HCT116 (cell line): Measurements from ENCODE around the gene SMG6. TPM values are rescaled to one million over a fixed set of nuclear protein-coding genes. Genes with fewer than 3 reads are reported as not detected.

Source experiments
- ATAC-seq: fragments of 200-7000 bp; cut with Tn5 transposase; 2 replicates; pipeline ENCODE4 v1.9.1; 2020; ENCODE audit warnings: mild to moderate bottlenecking, moderate library complexity
- BruUV-seq: library from RNA; stranded (reverse); fragments of 400-500 nt; replicated peaks from 2 replicates; lab custom pipeline; 2021; lab: Mats Ljungman, UMichigan
- CTCF ChIA-PET: fragments of 300-600 bp; sonication (Branson Sonifier 250); formaldehyde crosslinking; loops from one replicate; lab custom pipeline; 2021; ENCODE audit warnings: antibody characterized with exemption; lab: Charles Lee
- POLR2A ChIA-PET: fragments of 300-600, 350-600 bp; sonication (Branson Sonifier 250); formaldehyde crosslinking; loops from one replicate; lab custom pipeline; 2021; ENCODE audit warnings: antibody characterized with exemption; lab: Charles Lee
- RAD21 ChIA-PET, 2 experiments: fragments of 300-600 bp; sonication (Branson Sonifier 250); formaldehyde crosslinking; loops; one replicate each; lab custom pipeline; 2023; ENCODE audit warnings: low total read pairs in 2 of 2; ENCODE audit not compliant: uncharacterized antibody in 2 of 2, unreplicated experiment in 2 of 2, low non-redundant PET in 1 of 2; lab: Charles Lee
- DNase-seq: peaks from one replicate; pipeline ENCODE4 v3.0.0-alpha.2; 2010; ENCODE audit warnings: low read depth, low spot score
- H2AFZ ChIP-seq: fragments of 200-600 bp; shearing (Covaris generic), sonication (generic); 2 replicates; pipeline ENCODE4 v1.6.1; 2017; ENCODE audit warnings: low read depth, mixed run types, mixed read lengths, antibody characterized with exemption, low read length; ENCODE audit not compliant: poor library complexity, severe bottlenecking
- H3K27ac ChIP-seq: 2 replicates; pipeline ENCODE4 v1.5.1; 2012; ENCODE audit warnings: low read depth, low read length
- H3K27me3 ChIP-seq: fragments of 200-600 bp; sonication (generic); 2 replicates; pipeline ENCODE4 v1.6.1; 2016; ENCODE audit warnings: mixed run types, low read length, mixed read lengths; ENCODE audit not compliant: insufficient read depth
- H3K36me3 ChIP-seq, 2 experiments: fragments of 200-500 bp in 1 of 2; fragments of 200-600 bp in 1 of 2; sonication (Bioruptor generic) in 1 of 2; sonication (generic) in 1 of 2; 2 replicates each; pipeline versions ENCODE4 v1.5.1 to v1.6.1; 2014 to 2016; ENCODE audit warnings: low read length in 2 of 2, inconsistent platforms in 1 of 2, mixed read lengths in 1 of 2, mixed run types in 1 of 2; ENCODE audit not compliant: insufficient read depth in 2 of 2, control insufficient read depth in 1 of 2
- H3K4me1 ChIP-seq, 2 experiments: fragments of 200-600 bp in 1 of 2; sonication (generic) in 1 of 2; 2 replicates each; pipeline versions ENCODE4 v1.5.1 to v1.6.1; 2012 to 2017; ENCODE audit warnings: low read length in 2 of 2, inconsistent platforms in 1 of 2, mild to moderate bottlenecking in 1 of 2, mixed read lengths in 1 of 2, mixed run types in 1 of 2, moderate library complexity in 1 of 2; ENCODE audit not compliant: insufficient read depth in 2 of 2, control insufficient read depth in 1 of 2
- H3K4me2 ChIP-seq: fragments of 200-600 bp; sonication (generic); 2 replicates; pipeline ENCODE4 v1.6.1; 2017; ENCODE audit warnings: mixed run types, low read length, mixed read lengths
- H3K4me3 ChIP-seq, 2 experiments: fragments of 200-600 bp in 1 of 2; sonication (generic) in 1 of 2; replicated peaks in 1 of 2; 2 replicates each; pipeline ENCODE4 v1.5.1; 2011 to 2016; ENCODE audit warnings: low read length in 2 of 2, control low read depth in 1 of 2, low read depth in 1 of 2, mild to moderate bottlenecking in 1 of 2, mixed read lengths in 1 of 2, mixed run types in 1 of 2
- H3K79me2 ChIP-seq: fragments of 200-600 bp; sonication (generic); 2 replicates; pipeline ENCODE4 v1.6.1; 2017; ENCODE audit warnings: mild to moderate bottlenecking, mixed run types, low read length, moderate library complexity, mixed read lengths; ENCODE audit not compliant: insufficient read depth
- H3K9ac ChIP-seq: fragments of 200-600 bp; sonication (generic); 2 replicates; pipeline ENCODE4 v1.6.1; 2016; ENCODE audit warnings: low read length, mixed read lengths
- H3K9me2 ChIP-seq: fragments of 200-600 bp; sonication (generic), shearing (Covaris generic); 2 replicates; pipeline ENCODE4 v1.6.1; 2017; ENCODE audit warnings: mixed run types, mild to moderate bottlenecking, moderate library complexity; ENCODE audit not compliant: insufficient read depth
- H3K9me3 ChIP-seq, 2 experiments: fragments of 200-500 bp in 1 of 2; fragments of 200-600 bp in 1 of 2; sonication (Bioruptor generic) in 1 of 2; sonication (generic) in 1 of 2; 2 replicates each; pipeline ENCODE4 v1.6.1; 2014 to 2017; ENCODE audit warnings: low read length in 2 of 2, mixed read lengths in 2 of 2, inconsistent platforms in 1 of 2, low read depth in 1 of 2, mild to moderate bottlenecking in 1 of 2, mixed run types in 1 of 2, moderate library complexity in 1 of 2; ENCODE audit not compliant: control insufficient read depth in 1 of 2, insufficient read depth in 1 of 2
- H4K20me1 ChIP-seq: fragments of 200-600 bp; sonication (generic), shearing (Covaris generic); 2 replicates; pipeline ENCODE4 v1.6.1; 2017; ENCODE audit warnings: mixed run types, mild to moderate bottlenecking, moderate library complexity; ENCODE audit not compliant: insufficient read depth
- CEBPB ChIP-seq: IDR thresholded peaks from 2 replicates; pipeline ENCODE4 v1.6.1; 2012; ENCODE audit warnings: low read depth
- ELF1 ChIP-seq: IDR thresholded peaks from 2 replicates; pipeline ENCODE4 v1.6.1; 2012; ENCODE audit warnings: low read depth, borderline replicate concordance
- JUND ChIP-seq: IDR thresholded peaks from 2 replicates; pipeline ENCODE4 v1.6.1; 2012
- POLR2A ChIP-seq: IDR thresholded peaks from 2 replicates; pipeline ENCODE4 v1.7.0; 2011; ENCODE audit warnings: borderline replicate concordance; ENCODE audit not compliant: insufficient read depth, insufficient read length; ENCODE audit errors: extremely low read depth
- SIN3A ChIP-seq: IDR thresholded peaks from 2 replicates; pipeline ENCODE4 v1.6.1; 2012; ENCODE audit warnings: low read depth
- SP1 ChIP-seq: IDR thresholded peaks from 2 replicates; pipeline ENCODE4 v1.6.1; 2012; ENCODE audit warnings: low read depth
- TCF7L2 ChIP-seq: IDR thresholded peaks from 2 replicates; pipeline ENCODE4 v1.7.0; 2011; ENCODE audit warnings: borderline replicate concordance, inconsistent platforms; ENCODE audit not compliant: insufficient read depth, insufficient read length; ENCODE audit errors: extremely low read depth
- ZFX ChIP-seq: fragments of 450-650 bp; IDR thresholded peaks from 2 replicates; pipeline ENCODE4 v1.6.1; 2017
- ZNF274 ChIP-seq: fragments of 200-500 bp; sonication (Bioruptor generic); IDR thresholded peaks from 2 replicates; pipeline ENCODE4 v1.6.1; 2014; ENCODE audit warnings: mild to moderate bottlenecking, low read depth, low read length, inconsistent platforms
- intact Hi-C: fragments of 100-400 bp; cut with micrococcal nuclease; formaldehyde crosslinking; loops from 2 replicates; pipeline ENCODE4 v1.10.0; 2022
- total RNA-seq: library from RNA; stranded (reverse); gene quantifications from one replicate; pipeline ENCODE4 v1.2.1, GENCODE V29; 2021; ENCODE audit not compliant: unreplicated experiment
- TF ChIP-seq, protein P1 (sequence below): IDR thresholded peaks from 2 replicates; pipeline ENCODE4 v1.6.1; 2012
- TF ChIP-seq, protein P2 (sequence below): IDR thresholded peaks from 2 replicates; pipeline ENCODE4 v1.6.1; 2012

The SMG6 gene
- total RNA-seq, 1 experiment from 2014 or later, result 23.1 TPM

DNA sequence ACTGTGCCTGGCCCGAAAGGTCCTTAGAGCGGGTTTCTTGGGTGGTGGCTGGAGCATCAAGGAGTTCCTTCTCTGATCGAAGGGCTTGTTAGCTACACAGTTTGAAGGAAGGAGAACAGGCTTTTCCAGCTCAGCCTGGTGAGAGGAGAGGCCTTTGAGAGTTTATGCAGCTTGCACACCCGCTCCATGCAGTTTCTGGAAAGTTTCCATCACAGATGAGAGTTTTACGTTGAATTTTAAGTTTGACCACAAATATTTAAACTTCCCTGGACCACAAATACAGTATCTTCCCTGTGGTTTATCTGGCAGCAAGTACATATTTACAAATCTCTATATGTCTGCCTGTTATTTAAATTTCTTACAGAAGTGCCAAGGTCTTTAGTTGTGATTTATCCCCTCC is 191.9 kb downstream of the SMG6 start (continued):
- TF ChIP-seq ZFX (no peak), TCF7L2 (no peak), JUND (no peak), ELF1 (no peak)
- TF ChIP-seq, protein P1, sequence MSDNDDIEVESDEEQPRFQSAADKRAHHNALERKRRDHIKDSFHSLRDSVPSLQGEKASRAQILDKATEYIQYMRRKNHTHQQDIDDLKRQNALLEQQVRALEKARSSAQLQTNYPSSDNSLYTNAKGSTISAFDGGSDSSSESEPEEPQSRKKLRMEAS, result no peak
- TF ChIP-seq, all 23 proteins: peak for 0

DNA sequence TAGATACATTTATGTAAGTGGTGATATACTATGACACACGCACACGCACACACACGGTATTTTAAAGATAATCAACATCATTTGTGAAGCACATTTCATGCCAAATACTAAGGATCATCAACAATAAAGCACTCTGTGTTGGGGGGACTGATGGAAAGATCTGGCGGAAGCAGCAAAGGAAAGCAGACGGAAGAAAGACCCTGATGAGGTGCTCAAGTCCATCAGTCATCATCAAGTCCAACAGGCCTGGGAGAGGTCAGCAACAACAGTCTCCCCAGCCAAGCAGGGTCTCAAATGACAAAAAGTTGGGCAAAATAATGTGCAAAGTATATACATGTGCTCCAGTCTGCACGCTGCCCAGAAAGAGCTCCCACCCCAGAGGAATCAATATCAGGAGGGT is 193.1 kb downstream of the SMG6 start:
- no peak for TF ChIP-seq SP1
- no peak for TF ChIP-seq SIN3A
- TF ChIP-seq, all 23 proteins: peak for 0
- no peaks in the 10 kb centered on the region for H3K9me3 ChIP-seq
- ATAC-seq (no peak), DNase-seq (no peak)
- intact Hi-C loops, result no loop called here
- H3K27ac ChIP-seq, result no peak overlapping the region
- H2AFZ ChIP-seq, result no peak overlapping the region
- H3K4me1 ChIP-seq, result no peaks in the 10 kb centered on the region; a peak in 1 of 4 replicates
- H4K20me1 ChIP-seq, result no peaks in the 10 kb centered on the region
- ChIA-PET CTCF (no interaction called here), POLR2A (no interaction called here), RAD21 (no interaction called here)
- BruUV-seq, result no TSS peak
- no peaks in the 10 kb centered on the region for H3K27me3 ChIP-seq
- H3K36me3 ChIP-seq, result no peaks in the 10 kb centered on the region
- no peak overlapping the region for H3K4me3 ChIP-seq
- no peaks in the 10 kb centered on the region for H3K79me2 ChIP-seq
- H3K4me2 ChIP-seq, result no peak overlapping the region
- H3K9me2 ChIP-seq, result no peaks in the 10 kb centered on the region
- no peak overlapping the region for H3K9ac ChIP-seq

DNA sequence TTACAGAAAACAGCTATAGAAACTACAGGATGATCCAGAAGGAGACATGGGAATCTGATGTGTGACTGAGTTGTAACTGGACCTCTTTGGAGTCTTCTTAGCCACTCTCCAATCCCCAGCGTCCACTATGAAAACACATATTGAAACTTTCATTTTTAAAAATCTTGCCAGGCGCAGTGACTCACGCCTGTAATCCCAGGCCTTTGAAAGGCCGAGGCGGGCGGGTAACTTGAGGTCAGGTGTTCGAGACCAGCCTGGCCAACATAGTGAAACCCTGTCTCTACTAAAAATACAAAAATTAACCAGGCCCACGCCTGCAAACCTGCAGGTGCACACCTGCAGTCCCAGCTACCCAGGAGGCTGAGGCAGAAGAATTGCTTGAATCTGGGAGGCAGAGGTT is 195.4 kb downstream of the SMG6 start:
- POLR2A ChIA-PET, result no interaction called here
- ATAC-seq, result no peak
- H3K27me3 ChIP-seq, result no peaks in the 10 kb centered on the region
- H3K36me3 ChIP-seq, result no peaks in the 10 kb centered on the region
- H3K9me3 ChIP-seq, result no peaks in the 10 kb centered on the region
- CTCF ChIA-PET, result no interaction called here
- no peak for DNase-seq
- no peaks in the 10 kb centered on the region for H3K79me2 ChIP-seq
- H3K9ac ChIP-seq, result no peak overlapping the region
- no peak overlapping the region for H3K4me3 ChIP-seq
- no peak overlapping the region for H3K27ac ChIP-seq
- peaks cover 0 to 5% of the 10 kb centered on the region in 2 experiments; a peak in 3 of 4 replicates for H3K4me1 ChIP-seq
- no peaks in the 10 kb centered on the region for H4K20me1 ChIP-seq
- intact Hi-C loops, result no loop called here
- no TSS peak for BruUV-seq
- no peak for TF ChIP-seq CEBPB
- TF ChIP-seq SP1, result no peak
- TF ChIP-seq POLR2A, result no peak
- TF ChIP-seq, protein P2, sequence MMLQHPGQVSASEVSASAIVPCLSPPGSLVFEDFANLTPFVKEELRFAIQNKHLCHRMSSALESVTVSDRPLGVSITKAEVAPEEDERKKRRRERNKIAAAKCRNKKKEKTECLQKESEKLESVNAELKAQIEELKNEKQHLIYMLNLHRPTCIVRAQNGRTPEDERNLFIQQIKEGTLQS, result no peak
- TF ChIP-seq ZNF274, result no peak
- H3K4me2 ChIP-seq, result no peak overlapping the region
- no peak overlapping the region for H2AFZ ChIP-seq
- RAD21 ChIA-PET, result no interaction called here
- H3K9me2 ChIP-seq, result no peaks in the 10 kb centered on the region
